MM.1S (cell line): ENCODE measurements around the gene PTPRD.
"Not testable (repeated sequence)": the region's sequence is repeated elsewhere in the genome, so short reads cannot be mapped to it uniquely, and the experiment has no call there.

Source experiments
- EZH2 ChIP-seq: fragments of 300-600 bp; sonication (generic); optimal IDR thresholded peaks from 2 replicates; pipeline ENCODE3; 2017; ENCODE audit warnings: low read depth, mild to moderate bottlenecking, antibody characterized with exemption, low read length, mixed read lengths
- TF ChIP-seq, protein P1 (sequence below): fragments of 300-600 bp; sonication (generic); IDR thresholded peaks from 2 replicates; pipeline ENCODE4 v1.5.1; 2016; ENCODE audit warnings: antibody characterized with exemption, low read length, mixed read lengths

DNA sequence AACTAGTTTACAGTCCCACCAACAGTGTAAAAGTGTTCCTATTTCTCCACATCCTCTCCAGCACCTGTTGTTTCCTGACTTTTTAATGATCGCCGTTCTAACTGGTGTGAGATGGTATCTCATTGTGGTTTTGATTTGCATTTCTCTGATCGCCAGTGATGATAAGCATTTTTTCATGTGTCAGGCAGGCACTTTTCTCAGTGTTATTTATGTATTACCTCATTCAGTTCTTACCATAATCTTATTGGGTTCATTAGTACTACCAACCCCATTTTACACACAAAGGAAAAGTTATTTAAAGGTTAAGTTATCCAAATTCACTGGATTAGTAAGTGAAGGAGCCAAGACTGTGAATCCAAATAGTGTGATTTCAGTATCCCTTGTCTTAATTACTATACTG lies 1644.5 kb downstream of the PTPRD start:
- TF ChIP-seq, protein P1, sequence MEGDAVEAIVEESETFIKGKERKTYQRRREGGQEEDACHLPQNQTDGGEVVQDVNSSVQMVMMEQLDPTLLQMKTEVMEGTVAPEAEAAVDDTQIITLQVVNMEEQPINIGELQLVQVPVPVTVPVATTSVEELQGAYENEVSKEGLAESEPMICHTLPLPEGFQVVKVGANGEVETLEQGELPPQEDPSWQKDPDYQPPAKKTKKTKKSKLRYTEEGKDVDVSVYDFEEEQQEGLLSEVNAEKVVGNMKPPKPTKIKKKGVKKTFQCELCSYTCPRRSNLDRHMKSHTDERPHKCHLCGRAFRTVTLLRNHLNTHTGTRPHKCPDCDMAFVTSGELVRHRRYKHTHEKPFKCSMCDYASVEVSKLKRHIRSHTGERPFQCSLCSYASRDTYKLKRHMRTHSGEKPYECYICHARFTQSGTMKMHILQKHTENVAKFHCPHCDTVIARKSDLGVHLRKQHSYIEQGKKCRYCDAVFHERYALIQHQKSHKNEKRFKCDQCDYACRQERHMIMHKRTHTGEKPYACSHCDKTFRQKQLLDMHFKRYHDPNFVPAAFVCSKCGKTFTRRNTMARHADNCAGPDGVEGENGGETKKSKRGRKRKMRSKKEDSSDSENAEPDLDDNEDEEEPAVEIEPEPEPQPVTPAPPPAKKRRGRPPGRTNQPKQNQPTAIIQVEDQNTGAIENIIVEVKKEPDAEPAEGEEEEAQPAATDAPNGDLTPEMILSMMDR: not testable (repeated sequence)
- TF ChIP-seq EZH2: not testable (repeated sequence)
